IPS-NIHi11 (cell line): ENCODE results near the gene GGA2.
"Not testable (repeated sequence)": the region's sequence is repeated elsewhere in the genome, so short reads cannot be mapped to it uniquely, and the experiment has no call there.

Source experiments
- DNase-seq: peaks from one replicate; pipeline ENCODE4 v3.0.0; 2012; ENCODE audit warnings: mixed read lengths, low spot score

The GGA2 gene

GRCh38 chr16:23523876-23524385 lies 13.6 kb upstream of the GGA2 start:
- no peak for DNase-seq

DNA sequence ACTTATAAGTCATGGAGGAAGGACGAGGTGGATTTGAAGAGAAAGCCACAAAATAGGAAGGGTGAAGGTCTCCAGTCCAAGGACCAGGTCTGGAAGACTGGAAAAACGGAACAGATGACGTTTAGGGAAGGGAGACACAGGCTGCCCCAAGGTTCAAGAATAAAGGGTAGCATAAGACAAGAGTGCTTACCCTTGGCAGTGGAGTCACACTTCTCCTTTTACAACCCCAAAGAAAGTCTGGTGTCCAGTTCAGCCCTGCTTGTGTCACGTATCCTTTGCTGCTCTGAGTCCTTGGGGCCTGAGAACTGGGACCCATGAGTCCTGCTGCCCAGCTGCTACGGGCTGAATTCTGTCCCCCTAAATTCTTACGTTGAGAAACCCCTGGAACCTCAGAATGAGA lies 13.0 kb upstream of the GGA2 start:
- DNase-seq, result no peak

GRCh38 chr16:23521965-23522364 lies 11.7 kb upstream of the GGA2 start:
- DNase-seq, result no peak

DNA sequence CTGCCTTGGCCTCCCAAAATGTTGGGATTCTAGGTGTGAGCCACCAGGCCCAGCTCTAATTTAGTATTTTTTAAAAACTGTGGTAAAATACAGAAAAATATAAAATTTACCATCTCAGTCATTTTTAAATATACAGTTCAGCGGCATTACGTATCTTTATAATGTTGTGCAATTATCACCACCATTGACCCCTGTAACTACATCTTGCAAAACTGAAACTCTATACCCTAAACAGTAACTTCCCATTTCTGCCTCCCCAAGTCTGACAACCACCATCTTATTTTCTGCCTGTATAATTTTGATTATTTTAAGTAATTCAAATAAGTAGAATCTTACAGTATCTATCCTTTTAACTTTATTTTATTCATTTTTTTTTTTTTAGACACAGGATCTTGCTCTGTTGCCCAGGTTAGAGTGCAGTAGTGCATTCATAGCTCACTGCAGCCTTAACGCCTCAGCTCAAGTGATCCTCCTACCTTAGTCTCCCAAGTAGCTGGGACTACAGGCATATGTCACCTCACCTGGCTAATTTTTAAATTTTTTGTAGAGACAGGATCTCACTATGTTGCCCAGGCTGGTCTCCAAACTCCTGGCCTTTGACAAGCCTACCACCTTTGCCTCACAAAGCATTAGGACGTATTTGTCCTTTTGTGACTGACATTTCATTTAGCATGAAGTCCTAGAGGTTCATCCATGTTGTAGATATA lies 10.9 kb upstream of the GGA2 start:
- no peak for DNase-seq

- DNase-seq, result no peak
These were observed 10.2 kb upstream of the GGA2 start for GRCh38 chr16:23520500-23520899.

DNA sequence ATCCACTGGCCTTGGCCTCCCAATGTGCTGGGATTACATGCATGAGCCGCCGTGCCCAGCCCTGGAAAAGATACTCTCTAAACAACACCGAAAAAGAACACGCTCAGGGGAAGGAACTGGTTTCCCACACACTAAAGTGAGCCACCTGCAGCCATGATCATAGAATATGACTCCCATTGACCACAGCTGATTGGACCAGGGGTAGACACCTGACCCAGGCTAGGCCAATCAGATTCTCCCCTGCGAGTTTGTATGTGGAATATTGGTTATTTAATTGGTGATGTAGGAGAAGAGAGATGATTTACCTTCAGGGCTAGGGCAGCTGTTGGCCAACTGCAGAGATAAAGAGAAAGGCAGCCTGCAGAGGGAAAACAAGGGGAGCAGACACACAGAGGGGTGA lies 9.0 kb upstream of the GGA2 start:
- no peak for DNase-seq

GRCh38 chr16:23518435-23518891 lies 8.2 kb upstream of the GGA2 start:
- no peak for DNase-seq

GRCh38 chr16:23516366-23517137 lies 6.3 kb upstream of the GGA2 start:
- no peak for DNase-seq

DNA sequence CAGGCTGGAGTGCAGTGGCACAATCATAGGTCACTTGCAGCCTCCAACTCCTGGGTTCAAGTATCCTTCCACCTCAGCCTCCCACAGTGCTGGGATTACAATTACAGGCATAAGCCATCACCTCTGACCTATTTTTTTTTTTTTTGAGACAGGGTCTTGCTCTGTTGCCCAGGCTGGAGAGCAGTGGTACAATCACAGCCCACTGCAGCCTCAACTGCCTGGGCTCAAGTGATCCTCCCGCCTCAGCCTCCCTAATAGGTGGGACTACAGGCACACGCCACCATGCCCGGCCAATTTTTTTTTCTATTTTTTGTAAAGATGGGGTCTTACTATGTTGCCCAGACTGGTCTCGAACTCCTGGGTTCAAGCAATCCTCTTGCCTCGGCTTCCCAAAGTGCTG lies 5.6 kb upstream of the GGA2 start:
- DNase-seq, result no peak

DNA sequence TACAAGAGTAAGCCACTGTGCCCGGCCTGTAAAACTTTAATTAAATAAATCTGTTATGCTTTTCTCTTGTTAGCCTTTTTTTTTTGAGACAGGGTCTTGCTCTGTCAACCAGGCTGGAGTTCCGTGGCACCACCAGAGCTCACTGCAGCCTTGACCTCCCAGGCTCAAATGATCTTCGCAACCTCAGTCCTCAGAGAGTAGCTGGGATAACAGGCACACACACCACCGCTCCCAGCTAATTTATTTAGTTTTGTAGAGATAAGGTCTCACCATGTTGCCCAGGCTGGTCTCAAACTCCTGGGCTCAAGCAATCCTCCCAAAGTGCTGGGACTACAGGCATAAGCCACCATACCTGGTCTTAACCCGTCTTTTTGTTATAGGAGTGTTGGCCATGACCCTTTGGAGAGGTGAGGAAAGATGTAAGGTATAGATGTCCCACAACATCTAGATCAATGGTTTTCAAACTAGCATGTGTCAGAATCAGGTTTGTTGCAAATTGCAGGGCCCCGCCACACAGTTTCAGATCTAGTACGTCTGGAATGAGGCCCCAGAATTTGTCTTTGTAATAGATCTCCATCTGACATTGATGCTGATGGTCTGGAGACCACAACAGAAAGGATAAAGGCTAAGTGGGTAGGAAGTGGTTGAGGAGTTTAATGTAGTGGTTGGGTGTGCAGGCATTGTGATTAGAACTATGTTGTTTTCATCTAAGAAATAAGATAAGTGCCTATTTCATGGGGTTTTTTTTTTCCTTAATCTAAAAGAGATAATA lies 4.3 kb upstream of the GGA2 start:
- DNase-seq, result no peak

DNA sequence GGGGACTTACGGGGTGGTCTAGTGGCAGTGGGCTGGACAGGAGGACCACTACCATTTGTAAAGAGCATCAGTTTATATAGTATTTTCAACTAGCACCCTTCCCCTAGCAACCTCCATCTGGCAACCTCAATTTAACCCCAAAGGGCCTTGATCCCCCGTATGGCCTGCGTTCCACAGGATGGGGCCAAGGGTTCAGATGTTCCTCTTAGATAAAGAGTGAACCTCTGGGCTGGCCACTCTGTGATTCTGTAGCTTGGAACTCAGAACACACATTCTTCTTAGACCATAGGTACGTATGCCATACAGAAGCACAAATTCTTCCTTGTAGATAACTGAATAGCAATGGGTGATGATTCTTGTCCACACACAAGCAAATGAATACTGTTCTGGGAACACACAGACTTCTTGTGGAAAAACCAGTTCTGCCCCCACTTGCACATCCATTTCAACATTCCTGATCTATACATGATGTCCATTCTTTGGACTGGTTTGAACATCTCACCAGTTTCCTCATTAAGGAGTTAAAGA lies 1.9 kb upstream of the GGA2 start:
- DNase-seq, result no peak

DNA sequence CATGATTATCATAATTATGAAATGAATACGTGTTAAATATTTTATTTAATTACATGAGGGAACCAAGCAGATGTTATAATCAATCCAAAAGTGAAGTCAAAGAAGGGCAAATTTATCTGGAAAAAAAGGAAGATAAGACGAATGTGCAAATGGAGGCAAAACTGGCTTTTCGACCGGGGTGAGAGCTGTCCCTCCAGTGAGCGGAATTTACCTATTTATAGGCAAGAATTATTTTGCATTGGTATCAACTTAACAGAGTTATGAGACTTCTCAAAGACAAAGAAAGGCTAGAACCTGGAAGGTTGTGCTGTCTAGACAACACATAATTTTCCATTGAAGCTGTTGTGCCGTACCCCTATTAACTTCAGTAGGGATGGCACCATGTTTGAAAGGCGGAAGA lies 1.4 kb upstream of the GGA2 start:
- DNase-seq, result no peak

- DNase-seq, result not testable (repeated sequence)
These were observed 599 bp upstream of the GGA2 start for GRCh38 chr16:23510915-23511270.

DNA sequence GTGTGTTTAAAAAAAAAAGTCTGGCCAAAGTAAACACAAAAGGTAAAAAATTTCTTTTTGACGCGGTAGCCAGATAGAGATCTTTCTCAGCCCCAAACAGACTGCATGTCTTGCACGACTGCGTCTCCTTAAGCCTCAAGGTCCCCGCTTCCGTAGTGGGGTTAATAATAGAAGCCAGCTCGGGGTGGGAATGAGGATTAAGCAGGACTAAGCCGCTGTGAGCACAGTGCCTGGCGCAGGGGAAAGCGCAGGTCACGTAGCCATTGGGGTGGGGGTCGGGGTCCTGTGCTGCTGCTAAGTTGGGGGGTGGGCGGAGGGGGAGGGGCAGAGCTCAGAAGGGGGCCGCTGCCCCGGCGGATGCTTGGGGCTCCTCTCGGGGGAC lies 521 bp downstream of the GGA2 start:
- DNase-seq, result no peak

DNA sequence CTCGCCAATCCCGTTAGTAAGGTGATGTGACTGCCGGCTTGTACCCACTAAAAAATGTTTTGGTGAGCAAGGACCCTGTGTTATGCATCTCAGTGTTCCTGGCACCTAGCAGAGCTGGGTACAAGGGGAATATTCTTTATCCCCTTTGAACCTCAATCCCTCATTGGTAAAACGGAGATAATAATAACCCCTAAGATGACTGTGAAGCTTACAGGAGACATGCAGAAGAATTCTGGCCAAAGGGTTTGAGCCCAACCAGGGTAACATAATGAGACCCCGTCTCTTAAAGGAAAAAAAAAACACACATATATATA lies 896 bp downstream of the GGA2 start:
- DNase-seq, result no peak

DNA sequence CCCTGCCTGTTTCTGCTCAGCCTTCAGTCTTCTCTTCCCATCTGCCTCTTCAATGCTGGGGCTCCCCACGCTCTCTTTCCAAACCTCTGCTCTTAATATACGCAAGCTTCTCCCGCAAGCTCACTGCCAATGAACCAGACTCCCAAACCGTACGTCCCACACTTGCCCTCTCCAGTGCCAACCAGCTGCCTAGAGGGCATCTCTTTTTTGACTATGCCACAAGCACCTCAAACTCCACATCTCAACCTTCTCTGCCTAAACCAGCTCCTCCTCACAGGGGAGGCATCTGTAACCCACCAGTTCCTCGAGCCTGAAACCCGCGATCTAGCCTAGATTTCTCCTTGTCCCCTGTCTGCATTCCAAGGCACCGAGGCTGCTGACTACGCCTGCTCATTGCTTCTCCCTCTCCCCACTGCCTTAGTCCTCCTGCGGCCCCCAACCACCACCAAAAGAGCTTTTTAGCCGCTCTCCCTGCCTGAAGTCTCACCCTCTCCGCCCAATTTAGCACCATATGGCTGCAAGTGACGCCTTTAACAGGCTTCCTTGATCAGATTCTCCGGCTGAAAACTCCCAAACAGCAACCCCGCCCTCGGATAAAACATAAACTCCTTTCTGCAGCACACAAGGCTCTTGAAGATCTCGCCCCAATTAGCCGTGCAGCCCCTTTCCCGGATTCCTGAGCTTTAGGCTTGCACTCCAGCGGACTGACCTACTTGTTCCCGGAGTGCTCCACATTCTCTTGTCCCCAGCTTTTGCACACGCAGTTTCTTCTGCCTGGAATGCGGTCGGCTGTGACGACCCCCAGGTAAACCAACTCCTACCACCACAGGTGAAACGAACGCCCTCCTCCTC lies 1.5 kb downstream of the GGA2 start:
- no peak for DNase-seq

- no peak for DNase-seq
These were observed 3.7 kb downstream of the GGA2 start for GRCh38 chr16:23506606-23506994.

DNA sequence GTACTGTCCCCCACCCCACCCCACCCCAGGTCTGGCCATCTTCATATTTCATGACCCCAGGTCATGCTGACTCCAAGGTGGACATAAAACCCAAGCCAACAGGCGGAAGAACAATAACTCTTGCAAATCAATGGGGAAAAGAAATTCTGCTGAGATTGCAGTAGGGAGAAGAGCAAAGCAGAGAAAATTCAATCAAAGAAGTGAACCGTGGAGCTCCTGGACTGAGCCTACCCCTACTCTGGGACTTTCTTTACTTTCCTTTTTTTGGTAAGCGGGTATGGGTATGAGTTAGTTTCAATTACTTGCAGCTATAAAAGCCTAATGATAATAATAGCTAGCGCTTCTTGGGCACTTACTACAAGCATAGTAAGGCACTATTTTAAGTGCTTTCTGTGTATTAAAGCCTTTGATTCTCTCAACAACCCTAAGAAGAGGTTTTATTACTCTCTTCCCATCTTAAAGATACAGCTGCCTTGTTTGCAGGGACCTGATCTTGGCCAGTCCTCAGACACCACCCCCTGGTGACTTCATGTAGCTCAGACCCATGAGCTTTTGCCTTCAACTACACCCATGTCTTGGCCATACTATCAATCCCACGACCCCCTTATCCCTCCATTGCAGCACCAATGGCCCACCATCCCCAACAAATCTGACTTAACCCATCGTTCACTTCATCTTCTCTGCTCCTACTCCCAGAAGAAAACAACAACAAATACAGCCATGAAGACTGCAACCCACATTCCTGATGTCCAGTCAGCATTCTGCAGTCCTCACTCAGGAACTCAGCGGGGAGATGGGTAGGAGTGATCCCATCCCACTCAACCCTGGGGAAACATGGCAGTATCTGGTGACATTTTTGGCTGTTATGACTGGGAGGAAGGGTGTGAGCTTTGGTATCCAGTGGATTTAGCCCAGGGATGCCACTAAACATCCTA lies 4.4 kb downstream of the GGA2 start:
- no peak for DNase-seq

- DNase-seq, result no peak
These were observed 5.1 kb downstream of the GGA2 start for GRCh38 chr16:23505180-23505665.

GRCh38 chr16:23504453-23505179 lies 5.7 kb downstream of the GGA2 start:
- peak; percentile 26 for DNase-seq
